ENCODE measurements around the gene EPHA1.

DNA sequence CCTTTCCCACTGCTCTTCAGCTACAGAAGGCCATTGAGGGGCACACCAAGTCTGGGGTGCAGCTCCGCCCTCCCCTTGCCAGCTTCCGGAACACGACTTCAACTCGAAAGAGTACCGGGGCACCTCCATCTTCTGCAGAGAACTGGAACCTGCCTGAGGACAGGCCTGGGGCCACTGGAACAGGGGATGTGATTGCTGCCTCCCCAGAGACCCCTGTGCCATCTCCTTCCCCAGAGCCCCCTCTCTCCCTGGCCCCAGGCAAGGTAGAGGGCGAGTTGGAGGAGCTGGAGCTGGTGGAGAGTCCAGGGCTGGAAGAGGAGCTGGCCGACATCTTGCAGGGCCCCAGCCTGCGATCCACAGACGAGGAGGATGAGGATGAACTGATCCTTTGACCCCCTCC lies 57.1 kb downstream of the EPHA1 start:
- no peak for TF ChIP-seq ZBTB7A (tag by site-specific recombination; IDR thresholded peaks at IDR 0.05; ENCODE audit: low read depth)
- no peak for TF ChIP-seq ZNF354C (tag by site-specific recombination; IDR thresholded peaks at IDR 0.05; ENCODE audit: borderline replicate concordance, low read depth)
- TF ChIP-seq ZNF704 (tag by site-specific recombination; IDR thresholded peaks at IDR 0.05): no peak
- no peak for TF ChIP-seq CTCF (tag by site-specific recombination; IDR thresholded peaks at IDR 0.05)
- TF ChIP-seq TCF7L2 (IDR thresholded peaks at IDR 0.05; ENCODE audit: borderline replicate concordance, low read depth, low read length): no peak
- TF ChIP-seq ZNF146 (tag by site-specific recombination; IDR thresholded peaks at IDR 0.05): no peak
- no peak for TF ChIP-seq GLI4 (tag by site-specific recombination; IDR thresholded peaks at IDR 0.05)
- TF ChIP-seq ZSCAN5A (tag by site-specific recombination; IDR thresholded peaks at IDR 0.05): no peak

Measured in HEK293 (cell line).